Activated CD4-positive, alpha-beta T cell treated with anti-CD3 and anti-CD28 coated beads for 48 hours (primary cell): Measurements from ENCODE around the gene SLC22A4.

ENCODE experiments used
- DNase-seq: peaks from one replicate; pipeline ENCODE4 v3.0.0-alpha.2; 2020

SLC22A4 gene

DNA sequence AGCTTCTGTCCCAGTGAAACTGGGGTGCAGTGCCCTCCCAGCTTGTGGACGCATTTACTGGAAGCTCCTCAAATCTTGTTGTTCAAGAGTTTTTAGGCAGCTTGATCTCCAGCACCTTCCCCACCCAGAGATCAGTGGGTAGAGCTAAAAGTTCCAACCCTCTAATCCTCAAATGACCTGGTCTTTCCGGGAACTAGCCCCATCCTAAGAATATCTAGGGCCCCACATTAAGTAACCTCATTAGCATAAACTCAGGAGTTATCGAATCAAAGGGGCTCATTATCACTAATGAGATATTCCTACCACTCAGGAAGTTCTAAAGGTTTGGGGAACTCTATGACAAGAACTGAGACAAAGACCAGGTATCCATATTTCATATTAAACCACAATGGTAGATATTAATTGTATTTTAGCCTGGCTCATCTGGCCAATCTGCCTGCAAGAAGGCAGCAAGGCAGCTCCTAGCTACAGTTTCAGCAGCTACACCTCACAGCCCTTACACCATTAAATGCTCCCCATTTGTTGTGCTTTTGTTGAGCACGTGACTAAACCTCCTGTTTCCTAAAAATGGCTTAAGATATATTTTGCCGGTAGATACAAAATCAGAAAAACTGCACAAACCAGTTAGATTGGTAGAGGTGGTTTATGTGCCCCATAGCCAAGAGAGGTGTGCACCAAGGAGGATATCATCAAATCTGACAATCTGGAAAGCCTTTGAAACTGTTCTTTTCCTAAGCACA, 50.8 kb downstream of the SLC22A4 start:
- DNase-seq = no peak

DNA sequence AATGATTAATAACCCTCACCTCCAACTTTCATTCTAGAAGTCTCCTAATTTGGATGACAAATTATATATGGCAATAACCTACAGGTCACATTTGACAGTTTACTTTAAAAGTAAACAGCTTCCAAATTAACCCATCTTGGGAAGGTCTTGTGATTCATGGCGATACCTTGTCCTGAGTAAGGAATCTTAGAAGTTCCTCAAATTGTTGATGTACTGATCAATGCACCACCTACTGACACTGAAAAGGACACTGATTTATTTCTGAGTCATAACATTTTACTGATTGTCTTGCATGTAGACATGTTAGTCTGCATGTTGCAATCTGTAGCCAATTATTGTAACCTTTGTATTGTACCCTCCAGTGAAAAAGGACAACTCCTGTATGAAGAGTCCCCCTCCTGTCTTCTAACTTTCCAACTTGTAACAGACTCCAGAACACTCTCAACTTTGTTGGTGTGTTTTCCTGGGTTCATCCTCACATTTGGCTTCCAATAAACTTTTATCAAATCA, 59.3 kb downstream of the SLC22A4 start:
- DNase-seq = no peak

DNA sequence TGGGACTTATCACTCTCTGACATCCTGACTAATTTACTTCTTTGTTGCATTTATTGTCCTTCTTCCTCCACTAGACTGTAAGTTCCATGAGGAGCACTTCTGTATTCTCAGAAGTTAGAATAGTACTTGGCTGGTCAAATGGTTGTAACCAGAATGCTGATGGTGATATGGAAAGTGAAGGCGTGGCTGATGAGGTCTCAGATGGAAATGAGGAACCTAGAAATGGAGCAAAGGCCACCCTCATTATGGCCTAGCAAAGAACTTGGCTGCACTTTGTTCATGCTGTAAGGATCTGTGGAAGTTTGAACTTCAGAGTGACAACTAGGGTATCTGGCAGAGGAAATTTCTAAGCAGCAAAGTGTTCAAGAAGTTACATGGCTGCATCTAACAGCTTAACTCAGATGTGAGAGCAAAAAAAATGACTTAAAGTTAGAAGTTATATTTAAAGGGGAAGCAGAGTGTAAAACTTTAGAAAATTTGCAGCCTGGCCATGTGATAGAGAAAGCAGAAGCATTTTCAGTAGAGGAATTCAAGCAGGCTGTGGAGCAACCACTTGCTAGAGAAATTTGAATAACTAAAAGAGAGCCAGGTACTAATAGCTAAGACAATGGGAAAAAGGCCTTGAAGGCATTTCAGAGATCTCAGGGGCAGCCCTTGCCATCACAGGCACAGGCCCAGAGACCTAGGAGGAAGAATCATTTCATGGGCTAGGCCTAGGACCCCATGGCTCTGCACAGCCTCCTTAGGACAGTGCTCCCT, 60.4 kb downstream of the SLC22A4 start:
- no peak for DNase-seq

DNA sequence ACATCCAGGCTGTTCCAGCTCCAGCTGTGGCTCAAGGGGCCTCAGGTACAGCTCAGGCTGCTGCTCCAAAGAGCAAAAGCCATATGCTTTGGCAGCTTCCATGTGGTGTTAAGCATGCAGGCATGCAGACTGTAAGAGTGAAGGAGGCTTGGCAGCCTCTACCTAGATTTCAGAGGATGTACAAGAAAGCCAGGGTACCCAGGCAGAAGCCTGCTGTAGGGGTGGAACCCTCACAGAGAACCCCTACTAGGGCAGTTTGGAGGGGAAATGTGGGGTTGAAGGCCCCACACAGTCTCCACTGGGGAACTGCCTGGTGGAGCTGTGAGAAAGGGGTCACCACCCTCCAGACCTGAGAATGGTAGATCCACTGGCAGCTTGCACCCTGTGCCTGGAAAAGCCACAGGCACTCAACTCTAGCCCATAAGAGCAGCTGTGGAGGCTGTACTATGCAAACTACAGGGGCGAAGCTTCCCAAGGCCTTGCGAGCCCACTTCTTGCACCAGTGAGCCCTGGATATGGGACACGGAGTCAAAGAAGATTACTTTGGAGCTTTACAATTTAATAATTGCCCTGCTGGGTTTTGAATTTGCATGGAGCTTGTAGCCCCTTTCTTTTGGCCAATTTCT, 61.1 kb downstream of the SLC22A4 start:
- DNase-seq = no peak

DNA sequence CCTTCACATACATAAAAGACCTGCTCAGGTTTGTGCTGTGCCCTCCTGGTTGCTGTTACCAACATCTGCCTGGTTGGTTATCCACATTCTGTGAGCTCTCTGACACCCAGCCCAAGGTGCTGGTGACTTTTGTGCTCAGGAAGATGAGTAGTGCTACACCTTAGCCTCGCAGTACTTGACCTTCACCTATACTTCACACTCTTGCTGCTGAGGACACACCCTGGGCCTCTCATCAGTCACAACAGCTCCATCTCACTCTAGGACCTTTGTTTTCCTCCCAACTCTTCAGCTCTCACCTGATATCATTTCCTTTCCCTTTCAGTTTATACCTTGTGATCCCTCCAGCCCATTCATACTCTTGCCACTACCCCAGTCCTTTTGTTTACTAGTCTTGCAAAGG, 64.6 kb downstream of the SLC22A4 start:
- DNase-seq = no peak

DNA sequence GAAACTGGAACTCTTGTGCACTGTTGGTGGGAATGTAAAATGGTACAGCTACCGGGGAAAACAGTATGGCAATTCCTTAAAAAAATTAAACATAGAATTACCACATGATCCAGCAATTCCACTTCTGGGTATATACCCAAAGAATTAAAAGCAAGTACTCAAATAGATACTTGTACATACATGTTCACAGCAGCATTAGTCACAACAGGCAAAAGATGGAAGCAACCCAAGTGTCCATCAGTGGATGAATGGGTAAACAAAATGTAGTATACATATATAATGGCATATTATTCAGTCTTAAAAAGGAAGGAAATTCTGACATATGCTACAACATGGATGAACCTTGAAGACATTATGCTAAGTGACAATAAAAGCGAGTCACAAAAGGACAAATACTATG, 67.9 kb downstream of the SLC22A4 start:
- no peak for DNase-seq

DNA sequence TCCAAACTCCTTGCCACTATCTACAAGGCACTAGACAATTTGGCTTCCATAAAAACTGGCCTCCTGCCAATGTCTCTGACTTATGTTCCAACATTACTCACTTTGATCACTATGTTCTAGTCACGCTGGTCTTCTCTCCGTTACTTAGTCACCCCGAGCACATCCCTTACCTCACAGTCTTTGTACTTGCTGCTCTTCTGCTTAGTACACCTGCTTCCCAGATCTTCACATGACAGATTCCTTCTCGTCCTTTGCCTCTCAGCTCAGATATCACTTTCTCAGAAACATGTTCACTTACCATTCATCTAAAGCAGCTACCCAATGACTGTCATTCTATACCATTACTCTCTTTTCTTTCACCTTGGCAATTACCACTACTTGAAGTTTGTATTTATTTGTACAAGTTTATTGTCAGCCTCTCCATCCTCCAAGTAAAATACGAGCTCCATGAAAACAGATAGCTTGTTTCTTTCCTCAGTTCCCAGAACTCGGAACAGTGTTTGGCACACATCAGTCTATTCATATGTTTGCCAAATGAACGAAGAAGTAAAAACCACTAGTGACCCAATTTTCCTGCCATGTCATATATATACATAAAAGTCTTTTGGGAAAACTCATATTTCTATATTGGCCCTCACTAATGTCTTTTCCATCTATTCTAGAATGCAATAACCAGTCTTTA, 69.4 kb downstream of the SLC22A4 start:
- DNase-seq = peak; percentile 37

DNA sequence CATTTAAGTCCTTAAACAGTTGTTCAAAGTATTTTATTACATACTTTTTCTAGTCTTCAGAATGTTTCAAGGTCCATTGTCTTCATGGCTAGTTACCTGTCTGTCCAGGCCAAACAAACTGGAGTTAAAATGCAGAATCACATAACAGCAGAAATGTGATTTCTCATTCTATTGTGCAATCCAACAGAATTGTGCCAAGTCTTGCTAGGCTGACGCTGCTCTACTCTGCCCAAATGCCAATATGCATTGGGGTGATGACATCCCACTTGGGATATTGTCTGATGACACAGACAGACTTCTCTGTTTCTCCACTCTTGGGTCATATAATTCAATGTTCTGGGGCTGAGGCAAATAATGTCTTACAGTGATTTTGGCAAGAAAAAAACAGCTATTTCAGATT, 70.1 kb downstream of the SLC22A4 start:
- no peak for DNase-seq

DNA sequence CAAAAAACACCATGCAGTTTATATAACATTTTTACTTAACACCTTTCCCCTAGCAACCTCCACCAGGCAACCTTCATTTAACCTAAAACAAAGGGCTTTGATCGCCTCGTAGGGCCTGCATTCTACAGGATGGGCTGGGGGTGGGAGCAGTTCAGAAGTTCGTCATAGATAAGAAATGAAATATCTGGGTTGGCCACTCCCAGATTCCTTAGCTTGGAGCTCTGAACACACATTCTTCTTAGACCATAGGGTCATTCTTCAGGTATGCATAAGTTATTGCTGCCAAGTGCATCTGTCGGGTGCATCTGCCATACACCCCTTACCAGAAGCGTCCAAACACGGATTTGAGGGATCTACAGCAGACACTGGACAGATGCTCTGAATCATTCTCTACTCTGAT, 71.0 kb downstream of the SLC22A4 start:
- DNase-seq = no peak

DNA sequence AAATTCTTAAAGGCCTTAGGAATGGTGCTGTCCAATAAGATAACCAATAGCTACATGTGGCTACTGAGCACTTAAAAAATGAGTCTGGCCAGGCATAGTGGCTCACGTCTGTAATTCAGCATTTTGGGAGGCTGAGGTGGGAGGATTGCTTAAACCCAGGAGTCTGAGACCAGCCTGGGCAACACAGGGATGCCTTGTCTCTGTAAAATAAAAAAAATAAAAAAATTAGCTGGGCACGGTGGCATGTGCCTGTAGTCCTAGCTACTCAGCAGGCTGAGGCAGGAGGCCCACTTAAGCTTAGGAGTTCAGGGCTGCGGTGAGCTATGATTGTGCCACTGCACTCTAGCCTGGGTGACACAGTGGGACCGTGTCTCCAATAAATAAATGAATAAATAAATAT, 74.0 kb downstream of the SLC22A4 start:
- DNase-seq = no peak

DNA sequence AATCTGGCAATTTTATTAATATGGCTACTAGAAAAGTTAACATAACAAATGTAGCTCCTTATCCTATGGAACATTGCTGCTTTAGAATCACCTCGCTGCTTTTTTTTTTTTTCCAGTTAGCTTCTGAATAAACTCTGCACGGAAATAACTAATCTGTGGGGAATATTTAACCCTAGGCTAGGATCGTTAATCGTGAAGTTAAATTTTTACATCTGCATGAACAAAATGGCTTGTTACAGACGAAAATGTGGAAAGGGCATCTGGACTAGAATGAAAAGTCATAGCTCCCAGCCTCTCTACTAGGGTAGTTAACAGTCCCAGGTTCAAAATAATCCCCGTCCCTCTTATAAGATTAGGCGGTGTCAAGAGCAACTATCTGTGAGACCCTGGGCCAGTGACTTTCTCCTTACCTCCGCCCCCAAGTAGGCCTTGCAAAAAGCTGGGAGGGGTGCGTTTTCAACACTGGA, 74.8 kb downstream of the SLC22A4 start:
- DNase-seq = no peak

DNA sequence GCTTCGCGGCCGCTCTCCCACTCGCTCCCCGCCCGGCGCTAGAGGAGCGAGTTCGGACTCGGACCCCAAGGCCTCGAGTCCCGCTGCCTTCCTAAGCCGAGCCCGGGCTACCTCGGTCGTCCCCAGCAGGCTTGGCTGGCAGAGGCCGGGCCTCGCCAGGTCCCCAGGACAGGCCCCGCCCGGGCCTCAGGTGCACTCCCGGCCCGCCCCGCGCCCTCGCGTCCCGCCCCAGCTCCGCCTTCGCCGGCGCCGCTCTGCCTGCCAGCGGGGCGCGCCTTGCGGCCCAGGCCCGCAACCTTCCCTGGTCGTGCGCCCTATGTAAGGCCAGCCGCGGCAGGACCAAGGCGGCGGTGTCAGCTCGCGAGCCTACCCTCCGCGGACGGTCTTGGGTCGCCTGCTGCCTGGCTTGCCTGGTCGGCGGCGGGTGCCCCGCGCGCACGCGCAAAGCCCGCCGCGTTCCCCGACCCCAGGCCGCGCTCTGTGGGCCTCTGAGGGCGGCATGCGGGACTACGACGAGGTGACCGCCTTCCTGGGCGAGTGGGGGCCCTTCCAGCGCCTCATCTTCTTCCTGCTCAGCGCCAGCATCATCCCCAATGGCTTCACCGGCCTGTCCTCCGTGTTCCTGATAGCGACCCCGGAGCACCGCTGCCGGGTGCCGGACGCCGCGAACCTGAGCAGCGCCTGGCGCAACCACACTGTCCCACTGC, 75.4 kb downstream of the SLC22A4 start, which contains the start of gene SLC22A5:
SLC22A5 (plus strand) TSS at position 237 of the 707 bp plus-strand sequence; CDS start at position 500, 263 bp downstream.
- peak; percentile 81 for DNase-seq

DNA sequence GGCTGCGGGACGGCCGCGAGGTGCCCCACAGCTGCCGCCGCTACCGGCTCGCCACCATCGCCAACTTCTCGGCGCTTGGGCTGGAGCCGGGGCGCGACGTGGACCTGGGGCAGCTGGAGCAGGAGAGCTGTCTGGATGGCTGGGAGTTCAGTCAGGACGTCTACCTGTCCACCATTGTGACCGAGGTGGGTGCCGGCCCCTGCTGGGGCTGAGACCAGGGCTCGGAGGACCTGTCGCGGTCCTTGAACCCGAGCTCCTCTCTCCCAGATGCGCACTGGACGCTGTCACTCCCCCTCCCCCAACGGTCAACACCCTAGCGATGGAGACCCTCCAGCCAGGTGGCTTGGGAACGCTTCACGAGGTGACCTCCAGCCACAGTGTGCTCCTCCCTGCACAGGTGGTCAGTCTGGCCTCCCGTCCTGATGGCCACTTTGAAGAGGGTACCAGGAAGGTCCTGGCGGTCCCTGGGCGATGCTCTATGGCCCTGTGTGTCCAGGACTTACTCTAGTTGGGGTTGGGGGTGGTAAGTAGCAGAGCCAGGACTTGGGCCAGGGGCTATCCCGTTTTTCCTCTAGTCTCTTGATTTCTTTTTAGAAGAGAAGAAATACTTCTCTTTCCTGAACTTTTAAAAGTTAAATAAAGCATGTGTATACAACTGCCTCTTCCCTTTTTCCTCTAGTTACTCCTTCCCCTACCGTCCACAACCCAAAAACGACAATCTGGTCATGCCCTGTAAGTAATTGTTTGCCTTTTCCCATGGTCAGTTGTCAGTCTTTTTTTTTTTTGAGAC, 76.2 kb downstream of the SLC22A4 start:
- DNase-seq = no peak

DNA sequence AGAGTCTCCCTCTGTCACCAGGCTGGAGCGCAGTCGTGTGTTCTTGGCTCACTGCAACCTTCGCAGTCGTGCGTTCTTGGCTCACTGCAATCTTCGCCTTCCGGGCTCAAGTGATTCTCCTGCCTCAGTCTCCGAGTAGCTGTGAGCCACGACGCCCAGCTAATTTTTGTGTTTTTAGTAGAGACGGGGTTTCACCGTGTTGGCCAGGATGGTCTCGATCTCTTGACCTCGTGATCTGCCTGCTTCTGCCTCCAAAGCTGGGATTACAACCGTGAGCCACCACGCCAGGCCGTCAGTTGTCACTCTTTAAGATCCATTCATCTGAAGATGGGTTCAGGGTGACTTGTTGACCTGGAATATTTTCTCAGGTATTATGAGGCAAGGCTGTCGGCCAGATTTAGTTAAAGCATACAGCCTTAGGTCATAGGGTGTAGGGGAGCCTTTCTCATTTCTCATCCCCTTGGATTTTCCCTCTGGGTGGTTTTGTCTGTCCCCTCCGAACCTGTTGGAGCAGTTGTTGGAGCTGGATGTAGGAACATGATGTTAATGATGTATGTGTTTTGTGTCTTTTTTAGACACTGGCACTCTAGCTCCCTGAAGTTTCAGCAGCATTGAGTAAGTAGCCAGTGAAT, 76.9 kb downstream of the SLC22A4 start:
- no peak for DNase-seq

DNA sequence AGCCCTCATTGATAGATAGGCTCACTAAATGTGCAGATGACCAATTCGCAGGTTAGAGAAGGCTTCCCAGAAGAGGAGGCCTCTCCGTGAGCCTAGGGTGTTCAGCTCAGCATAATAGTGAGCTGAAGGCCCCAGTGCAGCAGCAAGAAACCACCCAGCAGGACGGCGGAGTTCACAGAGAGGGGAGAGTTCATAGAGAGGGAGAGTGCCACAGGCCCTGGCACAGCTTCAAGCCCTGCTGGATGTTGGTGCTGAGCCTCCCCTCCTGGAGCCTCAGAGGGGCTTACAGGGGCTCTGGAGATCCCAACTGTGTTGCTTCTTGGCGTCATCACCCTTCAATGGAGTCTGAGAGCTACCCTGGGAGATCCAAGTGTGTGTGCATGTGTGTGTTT, 77.4 kb downstream of the SLC22A4 start:
- DNase-seq = no peak

DNA sequence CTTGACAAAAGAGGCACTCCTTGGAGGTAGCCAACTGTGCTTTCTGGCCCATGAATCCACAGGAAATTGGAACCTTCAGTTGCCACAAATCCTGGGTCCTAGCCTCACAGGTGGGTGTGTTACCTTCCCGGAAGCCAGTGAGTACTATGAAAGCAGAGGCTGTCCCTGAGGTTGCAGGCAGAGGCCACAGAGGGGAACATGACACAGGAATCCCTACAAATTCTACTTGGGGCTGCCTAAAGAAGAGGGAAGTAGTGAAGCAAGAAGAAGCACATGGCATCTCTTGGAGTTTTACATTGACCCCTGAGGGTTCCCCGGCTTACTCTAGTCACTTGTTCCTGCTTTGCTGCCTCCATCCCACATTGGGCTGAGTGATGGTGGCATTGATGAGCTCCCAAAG, 77.9 kb downstream of the SLC22A4 start:
- DNase-seq = no peak

DNA sequence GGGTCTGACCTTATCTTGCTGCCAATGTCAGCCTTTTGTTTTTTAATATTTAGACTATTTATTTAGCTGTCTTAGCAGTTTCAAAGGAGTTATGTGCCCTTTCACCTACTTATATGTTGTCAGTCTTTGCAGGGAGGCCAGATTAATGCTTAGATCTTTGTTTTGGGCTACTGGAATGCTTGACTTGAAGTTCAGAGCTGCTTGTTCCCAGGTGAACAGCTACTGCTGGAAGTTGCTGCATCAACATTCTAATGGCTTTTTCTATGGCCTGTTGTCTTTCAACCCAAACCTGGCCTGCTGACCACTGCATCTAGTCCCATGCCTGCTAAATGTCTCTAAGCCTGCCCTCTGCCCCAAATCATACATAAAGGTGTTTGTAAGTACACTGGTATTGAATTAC, 78.3 kb downstream of the SLC22A4 start:
- DNase-seq = no peak

DNA sequence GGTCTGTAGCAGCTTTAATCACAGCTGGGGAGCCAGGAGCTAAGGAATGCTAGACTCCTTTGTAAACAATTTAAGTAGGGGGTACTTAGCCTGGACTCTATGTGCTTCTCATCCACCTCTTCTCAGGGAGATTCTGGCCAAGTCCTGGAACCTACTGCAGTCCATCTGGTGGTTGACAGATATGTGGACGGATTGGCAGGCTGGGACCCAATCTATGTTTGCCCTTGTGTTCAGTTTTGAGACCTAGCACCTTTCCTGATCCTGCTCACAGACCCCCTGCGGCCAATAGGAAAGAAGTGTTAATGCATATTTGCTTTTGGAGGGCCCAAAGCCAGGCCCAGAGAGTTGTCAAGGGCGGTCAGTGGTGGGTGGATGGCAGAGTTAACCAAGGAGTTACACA, 81.8 kb downstream of the SLC22A4 start:
- DNase-seq = no peak

DNA sequence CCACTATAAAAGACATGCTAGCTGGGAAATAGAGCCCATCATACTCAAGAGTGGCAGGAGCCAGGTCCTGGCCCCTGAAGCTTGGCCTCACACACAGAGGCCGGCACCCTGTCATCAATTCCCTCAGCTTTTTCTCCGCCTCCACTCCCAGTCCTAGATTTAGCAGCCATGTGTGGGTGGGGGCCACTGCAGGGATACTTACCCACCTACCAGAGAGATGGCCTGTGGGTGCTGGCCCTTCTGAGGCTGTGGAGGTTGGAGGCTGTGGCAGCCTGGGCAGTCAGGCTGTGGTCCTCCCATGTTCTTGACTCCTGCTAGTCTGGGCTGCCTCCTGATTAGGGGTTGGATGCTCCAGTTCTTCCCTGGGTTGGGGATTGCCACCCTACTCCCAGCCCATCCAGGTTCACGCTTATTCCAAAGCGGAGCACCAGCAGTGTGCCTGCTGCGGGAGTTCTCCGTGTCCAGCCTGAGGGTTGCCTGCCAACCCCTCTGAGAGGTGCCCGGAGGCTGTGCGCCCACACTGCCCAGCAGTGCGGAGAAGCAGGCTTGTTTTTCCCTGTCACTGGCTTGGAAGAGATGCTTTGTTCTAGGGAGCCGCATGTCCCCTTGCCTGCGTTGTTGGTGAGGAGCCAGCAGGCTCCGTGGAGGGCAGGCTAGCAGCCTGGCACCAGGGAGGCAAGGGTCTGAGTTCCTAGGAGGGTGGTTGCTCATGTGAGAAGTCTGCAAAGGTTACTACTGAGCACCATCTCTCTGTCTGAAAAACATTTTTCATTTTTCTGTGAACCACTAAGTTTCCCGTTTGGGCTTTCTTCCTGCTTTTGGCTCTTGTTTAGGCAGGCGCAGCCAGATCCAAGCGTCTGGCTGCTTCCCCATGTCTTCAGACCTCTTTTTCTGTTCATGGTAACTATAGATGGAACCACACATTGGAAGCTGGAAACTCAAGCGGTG, 82.8 kb downstream of the SLC22A4 start:
- DNase-seq = no peak

DNA sequence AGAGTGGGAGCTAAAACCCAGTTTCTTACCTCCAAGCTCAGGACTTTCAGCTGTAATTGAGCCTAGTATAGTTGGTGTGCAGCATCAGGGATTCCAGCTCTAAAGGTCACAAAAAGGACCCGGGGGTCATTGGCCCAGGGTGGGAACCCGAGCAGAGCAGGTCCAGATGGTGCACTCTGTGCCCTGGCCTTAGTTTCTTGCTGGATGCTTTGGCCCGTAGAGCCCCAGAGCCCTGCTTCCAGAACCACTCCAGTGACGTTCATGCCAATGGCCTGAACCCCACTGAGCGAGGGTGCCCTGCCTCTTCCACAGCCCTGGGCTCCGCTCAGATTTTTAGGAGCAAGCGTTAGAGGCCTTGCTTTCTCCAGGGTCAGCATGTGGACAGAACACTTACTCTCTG, 83.5 kb downstream of the SLC22A4 start:
- no peak for DNase-seq
